GM12878 (cell line): ENCODE measurements around the gene SH3GL3. TPM values are rescaled to one million over a fixed set of nuclear protein-coding genes. Genes with fewer than 3 reads are reported as not detected.

Source experiments
- ATAC-seq: fragments of 200-7000 bp; cut with Tn5 transposase; 3 replicates; pipeline ENCODE4 v1.9.1; 2020; ENCODE audit warnings: mild to moderate bottlenecking, moderate library complexity
- BruUV-seq: library from RNA; stranded (reverse); fragments of 400-500 nt; replicated peaks from 2 replicates; lab custom pipeline; 2021; lab: Mats Ljungman, UMichigan
- CTCF ChIA-PET: fragments of 300-600 bp; sonication (Branson Sonifier 250); formaldehyde crosslinking; extraction: SDS; loops from one replicate; lab custom pipeline; 2021; ENCODE audit warnings: inconsistent platforms; lab: Yijun Ruan, JAX
- POLR2A ChIA-PET: fragments of 350-600 bp; formaldehyde crosslinking; extraction: SDS; loops from one replicate; lab custom pipeline; 2021; ENCODE audit warnings: inconsistent platforms; lab: Charles Lee
- RAD21 ChIA-PET: fragments of 300-600 bp; sonication (Branson Sonifier 250); formaldehyde crosslinking; loops from one replicate; lab custom pipeline; 2023; ENCODE audit warnings: antibody characterized with exemption; ENCODE audit not compliant: unreplicated experiment; lab: Charles Lee
- SMC1A ChIA-PET: fragments of 300-600 bp; sonication (Branson Sonifier 250); formaldehyde crosslinking; loops from one replicate; lab custom pipeline; 2023; ENCODE audit not compliant: unreplicated experiment, uncharacterized antibody; lab: Charles Lee
- DNase-seq: peaks from one replicate; pipeline ENCODE4 v3.0.0-alpha.2; 2011; ENCODE audit warnings: low read depth, low spot score
- FAIRE-seq: peaks from 3 replicates; lab custom pipeline; 2011; peaks lifted over from hg19 to GRCh38; lab: Jason Lieb, UNC
- H2AFZ ChIP-seq: 2 replicates; pipeline ENCODE4 v1.6.0; 2011; ENCODE audit warnings: low read depth, low read length, control low read depth; ENCODE audit not compliant: control insufficient read depth
- H3K27ac ChIP-seq: 2 replicates; pipeline ENCODE4 v1.5.1; 2011; ENCODE audit warnings: control low read depth; ENCODE audit not compliant: control insufficient read depth, insufficient read depth
- H3K27me3 ChIP-seq, 2 experiments: replicated peaks in 1 of 2; 2 replicates each; pipeline versions ENCODE4 v1.6.0 to v1.6.1; 2011; ENCODE audit warnings: low read length in 1 of 2; ENCODE audit not compliant: control insufficient read depth in 2 of 2, insufficient read depth in 2 of 2
- H3K36me3 ChIP-seq, 2 experiments: 2 replicates each; pipeline ENCODE4 v1.5.1; 2011; ENCODE audit warnings: low read length in 1 of 2; ENCODE audit not compliant: control insufficient read depth in 2 of 2, insufficient read depth in 2 of 2
- H3K4me1 ChIP-seq: 2 replicates; pipeline ENCODE4 v1.6.1; 2011; ENCODE audit warnings: mild to moderate bottlenecking, low read length, moderate library complexity, mixed read lengths; ENCODE audit not compliant: control insufficient read depth, insufficient read depth
- H3K4me2 ChIP-seq: 2 replicates; pipeline ENCODE4 v1.6.0; 2011; ENCODE audit warnings: control low read depth; ENCODE audit not compliant: control insufficient read depth, insufficient read depth
- H3K4me3 ChIP-seq: fragments of 200-600 bp; sonication (generic); 2 replicates; pipeline ENCODE4 v1.5.1; 2016
- H3K79me2 ChIP-seq: 2 replicates; pipeline ENCODE4 v1.6.0; 2011; ENCODE audit warnings: low read length; ENCODE audit not compliant: control insufficient read depth, insufficient read depth
- H3K9ac ChIP-seq: 2 replicates; pipeline ENCODE4 v1.8.0; 2011; ENCODE audit warnings: low read length, control low read depth, mixed read lengths; ENCODE audit not compliant: control insufficient read depth, insufficient read depth
- H3K9me3 ChIP-seq: replicated peaks from 3 replicates; pipeline ENCODE4 v1.5.1; 2011; ENCODE audit warnings: mild to moderate bottlenecking, low read length; ENCODE audit not compliant: control insufficient read depth, insufficient read depth
- H4K20me1 ChIP-seq: 2 replicates; pipeline ENCODE4 v1.6.0; 2011; ENCODE audit not compliant: control insufficient read depth, insufficient read depth
- CHD2 ChIP-seq: IDR thresholded peaks from 2 replicates; pipeline ENCODE4 v1.6.1; 2011; ENCODE audit warnings: low read depth, low read length, improper control_type of control experiment, borderline replicate concordance
- JUNB ChIP-seq: IDR thresholded peaks from 2 replicates; pipeline ENCODE4 v1.6.1; 2016; ENCODE audit warnings: antibody characterized with exemption, mild to moderate bottlenecking
- LARP7 ChIP-seq: fragments of 450-650 bp; IDR thresholded peaks from 2 replicates; pipeline ENCODE4 v1.6.1; 2017; ENCODE audit warnings: mild to moderate bottlenecking
- MEF2A ChIP-seq: IDR thresholded peaks from 2 replicates; pipeline ENCODE4 v1.6.1; 2011; ENCODE audit warnings: low read depth, mild to moderate bottlenecking, low read length, moderate library complexity; ENCODE audit not compliant: insufficient read depth
- NBN ChIP-seq: fragments of 450-650 bp; IDR thresholded peaks from 2 replicates; pipeline ENCODE4 v1.6.1; 2016
- POLR2AphosphoS2 ChIP-seq: IDR thresholded peaks from 2 replicates; pipeline ENCODE4 v1.6.1; 2011; ENCODE audit warnings: low read depth, mild to moderate bottlenecking, low read length, improper control_type of control experiment, moderate library complexity
- POLR2AphosphoS5 ChIP-seq: IDR thresholded peaks from 2 replicates; pipeline ENCODE4 v1.6.1; 2011; ENCODE audit warnings: mild to moderate bottlenecking, low read length, inconsistent platforms
- SIN3A ChIP-seq: IDR thresholded peaks from 2 replicates; pipeline ENCODE4 v1.6.1; 2012; ENCODE audit warnings: low read depth, low read length, improper control_type of control experiment
- ZNF217 ChIP-seq: fragments of 450-650 bp; IDR thresholded peaks from 2 replicates; pipeline ENCODE4 v1.6.1; 2017; ENCODE audit warnings: antibody characterized with exemption, mild to moderate bottlenecking
- ZNF622 ChIP-seq: fragments of 450-650 bp; IDR thresholded peaks from 2 replicates; pipeline ENCODE4 v1.6.1; 2017; ENCODE audit warnings: mild to moderate bottlenecking, inconsistent platforms
- ZNF687 ChIP-seq: fragments of 450-650 bp; IDR thresholded peaks from 2 replicates; pipeline ENCODE4 v1.6.1; 2017; ENCODE audit warnings: mild to moderate bottlenecking, moderate library complexity
- WGBS: methylation state at CpG from one replicate; pipeline ENCODE4 v1.1.6; 2016; ENCODE audit warnings: low lambda C conversion rate; ENCODE audit not compliant: insufficient replicate concordance, insufficient coverage; ENCODE audit errors: missing lambda C conversion rate; 5-methylcytosine and 5-hydroxymethylcytosine counted together
- in situ Hi-C: fragments of 300-500 bp; cut with MboI; formaldehyde crosslinking; loops from 9 replicates; pipeline ENCODE4 v1.14.3; 2018; ENCODE audit warnings: mixed read lengths
- intact Hi-C: fragments of 100-400 bp; cut with micrococcal nuclease; formaldehyde crosslinking; loops from one replicate; pipeline ENCODE4 v1.14.2; 2022; ENCODE audit not compliant: unreplicated experiment
- polyA plus RNA-seq, 11 experiments: library from polyadenylated mRNA; depleted of rRNA in 4 of 11; unstranded in 6 of 11; stranded (reverse) in 5 of 11; fragments of >200 nt; fragmentation: Nextera tagmentation in 4 of 11; fragmentation: Illumina TruSeq in 1 of 11; extraction: Ambion mirVana in 4 of 11; extraction: Trizol in 1 of 11; gene quantifications; 1 replicate in 1 of 11; 2 replicates in 10 of 11; pipeline versions ENCODE4 v1.2.1 to v1.2.3, GENCODE V29; 2011 to 2016; ENCODE audit warnings: inconsistent platforms in 2 of 11, missing spikeins in 2 of 11, low read depth in 1 of 11
- total RNA-seq, 4 experiments: library from RNA; depleted of rRNA in 3 of 4; stranded (reverse); fragments of >200 nt in 3 of 4; fragmentation: Illumina TruSeq in 1 of 4; extraction: Trizol in 1 of 4; gene quantifications; 2 replicates each; pipeline versions ENCODE4 v1.2.1 to v1.2.3, GENCODE V29; 2013 to 2021
- TF ChIP-seq, protein P1 (sequence below): fragments of 450-650 bp; IDR thresholded peaks from 2 replicates; pipeline ENCODE4 v1.6.1; 2018; ENCODE audit warnings: mild to moderate bottlenecking, low read depth, moderate library complexity; ENCODE audit not compliant: partially characterized antibody
- TF ChIP-seq, protein P2 (sequence below): fragments of 150-350 bp; IDR thresholded peaks from 2 replicates; pipeline ENCODE4 v1.6.1; 2014; ENCODE audit warnings: mild to moderate bottlenecking, low read depth, low read length

The SH3GL3 gene
- total and polyA plus RNA-seq, 10 of the 15 experiments (the other 5 are each of a cell fraction or from before 2014, with no cell fraction given), result not detected

DNA sequence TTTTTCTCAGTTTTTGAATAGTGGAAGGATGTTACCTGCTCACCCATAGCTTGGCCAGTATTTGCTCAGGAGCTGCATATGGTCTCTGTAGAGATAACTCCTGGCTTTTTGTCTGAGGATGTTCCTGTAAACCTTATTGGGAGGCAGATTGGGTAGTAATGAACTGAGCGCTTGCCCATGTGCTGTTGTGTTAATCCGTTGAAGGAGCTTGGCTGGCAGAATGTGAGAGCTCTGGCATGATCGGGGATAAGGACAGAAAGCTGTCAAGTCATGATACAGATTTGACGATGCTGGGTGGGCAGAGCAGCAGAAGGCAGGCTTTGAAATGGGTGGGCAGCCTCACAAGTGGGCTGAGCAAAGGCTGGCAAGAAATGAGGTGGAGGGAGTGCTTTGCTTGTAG lies 27.4 kb downstream of the SH3GL3 start (continued):
- TF ChIP-seq ZNF687, result no peak
- TF ChIP-seq, all 136 proteins: peak for 0

DNA sequence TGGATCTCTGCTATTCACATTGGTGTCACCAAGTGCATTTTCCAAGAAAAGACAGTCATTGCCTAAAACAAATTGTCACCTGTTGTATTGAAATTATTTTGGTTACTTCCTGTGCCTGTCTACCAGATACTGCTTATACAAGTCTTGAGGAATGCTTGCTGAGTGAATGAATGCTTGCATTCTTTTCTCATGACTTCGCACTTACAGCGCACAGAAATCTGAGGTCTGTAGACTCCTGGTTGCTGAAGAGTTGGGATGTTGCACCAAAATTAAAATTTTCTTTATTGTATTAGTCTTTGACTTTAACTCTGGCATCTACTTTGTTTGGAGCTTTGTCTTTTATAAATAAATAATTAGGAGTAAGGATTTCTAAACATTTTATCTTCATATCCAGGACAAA lies 28.4 kb downstream of the SH3GL3 start:
- H3K4me1 ChIP-seq, result no peaks in the 10 kb centered on the region
- H3K27ac ChIP-seq, result no peak overlapping the region
- ChIA-PET RAD21 (no interaction called here), CTCF (interaction anchor here (0.8 kb wide), 1 partner anchor 8 kb away, joined by 3 read pairs; no protein-coding TSS in a partner anchor), SMC1A (no interaction called here), POLR2A (no interaction called here)
- no peak overlapping the region for H3K4me2 ChIP-seq
- FAIRE-seq (no peak), ATAC-seq (no peak), DNase-seq (no peak)
- H3K4me3 ChIP-seq, result no peak overlapping the region
- no peaks in the 10 kb centered on the region for H4K20me1 ChIP-seq
- H2AFZ ChIP-seq, result no peak overlapping the region
- no TSS peak for BruUV-seq
- in situ Hi-C loops, result no loop called here
- H3K27me3 ChIP-seq, result no peaks in the 10 kb centered on the region
- H3K9me3 ChIP-seq, result no peaks in the 10 kb centered on the region
- no peaks in the 10 kb centered on the region for H3K79me2 ChIP-seq
- WGBS, result 44% methylated on average over 2 of the region's 2 CpGs
- no peaks in the 10 kb centered on the region for H3K36me3 ChIP-seq
- intact Hi-C loops, result no loop called here
- no peak overlapping the region for H3K9ac ChIP-seq
- TF ChIP-seq, protein P1, sequence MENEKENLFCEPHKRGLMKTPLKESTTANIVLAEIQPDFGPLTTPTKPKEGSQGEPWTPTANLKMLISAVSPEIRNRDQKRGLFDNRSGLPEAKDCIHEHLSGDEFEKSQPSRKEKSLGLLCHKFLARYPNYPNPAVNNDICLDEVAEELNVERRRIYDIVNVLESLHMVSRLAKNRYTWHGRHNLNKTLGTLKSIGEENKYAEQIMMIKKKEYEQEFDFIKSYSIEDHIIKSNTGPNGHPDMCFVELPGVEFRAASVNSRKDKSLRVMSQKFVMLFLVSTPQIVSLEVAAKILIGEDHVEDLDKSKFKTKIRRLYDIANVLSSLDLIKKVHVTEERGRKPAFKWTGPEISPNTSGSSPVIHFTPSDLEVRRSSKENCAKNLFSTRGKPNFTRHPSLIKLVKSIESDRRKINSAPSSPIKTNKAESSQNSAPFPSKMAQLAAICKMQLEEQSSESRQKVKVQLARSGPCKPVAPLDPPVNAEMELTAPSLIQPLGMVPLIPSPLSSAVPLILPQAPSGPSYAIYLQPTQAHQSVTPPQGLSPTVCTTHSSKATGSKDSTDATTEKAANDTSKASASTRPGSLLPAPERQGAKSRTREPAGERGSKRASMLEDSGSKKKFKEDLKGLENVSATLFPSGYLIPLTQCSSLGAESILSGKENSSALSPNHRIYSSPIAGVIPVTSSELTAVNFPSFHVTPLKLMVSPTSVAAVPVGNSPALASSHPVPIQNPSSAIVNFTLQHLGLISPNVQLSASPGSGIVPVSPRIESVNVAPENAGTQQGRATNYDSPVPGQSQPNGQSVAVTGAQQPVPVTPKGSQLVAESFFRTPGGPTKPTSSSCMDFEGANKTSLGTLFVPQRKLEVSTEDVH, result no peak
- TF ChIP-seq CHD2 (no peak), SIN3A (no peak), ZNF217 (no peak), MEF2A (no peak), POLR2AphosphoS2 (no peak), JUNB (no peak), LARP7 (no peak), ZNF622 (no peak), NBN (no peak), POLR2AphosphoS5 (no peak)
- TF ChIP-seq, protein P2, sequence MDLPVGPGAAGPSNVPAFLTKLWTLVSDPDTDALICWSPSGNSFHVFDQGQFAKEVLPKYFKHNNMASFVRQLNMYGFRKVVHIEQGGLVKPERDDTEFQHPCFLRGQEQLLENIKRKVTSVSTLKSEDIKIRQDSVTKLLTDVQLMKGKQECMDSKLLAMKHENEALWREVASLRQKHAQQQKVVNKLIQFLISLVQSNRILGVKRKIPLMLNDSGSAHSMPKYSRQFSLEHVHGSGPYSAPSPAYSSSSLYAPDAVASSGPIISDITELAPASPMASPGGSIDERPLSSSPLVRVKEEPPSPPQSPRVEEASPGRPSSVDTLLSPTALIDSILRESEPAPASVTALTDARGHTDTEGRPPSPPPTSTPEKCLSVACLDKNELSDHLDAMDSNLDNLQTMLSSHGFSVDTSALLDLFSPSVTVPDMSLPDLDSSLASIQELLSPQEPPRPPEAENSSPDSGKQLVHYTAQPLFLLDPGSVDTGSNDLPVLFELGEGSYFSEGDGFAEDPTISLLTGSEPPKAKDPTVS, result no peak
